Transverse colon (tissue), 4 donors: ENCODE data around the gene KCNQ2. TPM values are rescaled to one million over a fixed set of nuclear protein-coding genes. Genes with fewer than 3 reads are reported as not detected.

Experiments
- DNase-seq: peaks from one replicate; pipeline ENCODE4 v3.0.0-alpha.2; 2019
- H3K27ac ChIP-seq, 4 donors: fragments of 200-600 bp; sonication (generic); 2 replicates each; pipeline ENCODE4 v1.5.1; 2016 to 2018; ENCODE audit warnings: inconsistent platforms in 4 of 4
- H3K27me3 ChIP-seq: fragments of 200-600 bp; sonication (generic); 2 replicates; pipeline ENCODE4 v1.5.1; 2017; ENCODE audit warnings: inconsistent platforms
- H3K36me3 ChIP-seq, 4 donors: fragments of 200-600 bp; sonication (generic); 2 replicates each; pipeline ENCODE4 v1.5.1; 2017 to 2019; ENCODE audit warnings: inconsistent platforms in 4 of 4
- H3K4me1 ChIP-seq, 4 donors: fragments of 200-600 bp; sonication (generic); 2 replicates each; pipeline ENCODE4 v1.5.1; 2017 to 2020; ENCODE audit warnings: inconsistent platforms in 4 of 4
- H3K4me3 ChIP-seq, 4 donors: fragments of 200-600 bp; sonication (generic); 1 replicate in 1 of 4; 2 replicates in 3 of 4; pipeline versions ENCODE4 v1.5.1 to v1.6.1; 2017 to 2019; ENCODE audit warnings: inconsistent platforms in 4 of 4
- H3K9me3 ChIP-seq, 2 donors: fragments of 200-600 bp; sonication (generic); 2 replicates each; pipeline ENCODE4 v1.5.1; 2017 to 2019; ENCODE audit warnings: inconsistent platforms in 2 of 2
- CTCF ChIP-seq, 5 experiments: fragments of 200-600 bp in 3 of 5; fragments of 450-650 bp in 2 of 5; sonication (generic) in 3 of 5; IDR thresholded peaks; 1 replicate in 2 of 5; 2 replicates in 3 of 5; pipeline ENCODE4 v1.5.1; 2016 to 2017; ENCODE audit warnings: antibody characterized with exemption in 5 of 5, inconsistent platforms in 3 of 5, mild to moderate bottlenecking in 2 of 5, moderate library complexity in 1 of 5
- EP300 ChIP-seq: sonication (generic); formaldehyde crosslinking; IDR thresholded peaks from one replicate; pipeline ENCODE4 v1.6.1; 2017; ENCODE audit warnings: antibody characterized with exemption, low read depth
- POLR2A ChIP-seq: fragments of 450-650 bp; IDR thresholded peaks from one replicate; pipeline ENCODE4 v1.6.1; 2016; ENCODE audit warnings: antibody characterized with exemption, mild to moderate bottlenecking, moderate library complexity
- POLR2AphosphoS5 ChIP-seq, 3 donors: sonication (generic); formaldehyde crosslinking; IDR thresholded peaks; one replicate each; pipeline ENCODE4 v1.6.1; 2016; ENCODE audit warnings: antibody characterized with exemption in 3 of 3
- WGBS, 2 donors: methylation state at CpG; one replicate each; pipeline ENCODE4 v1.1.5; 2018; ENCODE audit warnings: low coverage in 1 of 2; 5-methylcytosine and 5-hydroxymethylcytosine counted together
- in situ Hi-C, 4 donors: fragments of 200-750 bp; cut with MboI; loops; one replicate each; pipeline versions ENCODE4 v1.15.0 to v1.15.1; 2017; ENCODE audit warnings: low sequenced_read_pairs in 3 of 4, low pct_ligation_motif_present in 1 of 4, low pct_unique_long_range_greater_than_20kb in 1 of 4
- intact Hi-C: fragments of 100-400 bp; cut with DNase I; formaldehyde crosslinking; loops from one replicate; pipeline ENCODE4 v1.15.1; 2023; ENCODE audit warnings: low total_unique reads
- total RNA-seq, 4 donors: library from RNA; depleted of rRNA; stranded (reverse); fragments of >200 nt; gene quantifications; one replicate each; pipeline ENCODE4 v1.1.0, GENCODE V29; 2016

The KCNQ2 gene
- total RNA-seq, 4 donors from 2014 or later: 0.32 to 0.41 (median 0.37) TPM; not detected in 1

- DNase-seq: peak; percentile 70
- H3K27ac ChIP-seq: peak overlapping the region; percentile 95 to 99 (median 96)
- peak overlapping the region; percentile 76 to 100 (median 86) for H3K4me3 ChIP-seq
- H3K27me3 ChIP-seq: no peaks in the 10 kb centered on the region
- TF ChIP-seq EP300 (no peak), CTCF (IDR thresholded peaks at IDR 0.05) (peak; percentile 12 to 40 (median 20))
- no peaks in the 10 kb centered on the region for H3K9me3 ChIP-seq
- H3K36me3 ChIP-seq: no peaks in the 10 kb centered on the region
- intact Hi-C loops: no loop called here
- peaks cover 9 to 31% (median 19%) of the 10 kb centered on the region in 4 donors for H3K4me1 ChIP-seq
- 3% methylated on average over 37 of the region's 72 CpGs; no CpG with 5 or more reads in 1 of the 2 donors for WGBS, 2 donors
- in situ Hi-C loops: no loop called here
These were observed 47.4 kb upstream of the KCNQ2 start for GRCh38 chr20:63519668-63520503.

GRCh38 chr20:63518946-63519667 is 46.7 kb upstream of the KCNQ2 start:
- no peak for DNase-seq
- peak overlapping the region in 2 of 4 donors; percentile 76 to 100 for H3K4me3 ChIP-seq
- WGBS, 2 donors: 81% methylated on average over 29 of the region's 32 CpGs; no CpG with 5 or more reads in 1 of the 2 donors
- TF ChIP-seq POLR2A (no peak), CTCF (IDR thresholded peaks at IDR 0.05) (no peak), POLR2AphosphoS5 (IDR thresholded peaks at IDR 0.05) (no peak), EP300 (no peak)
- H3K9me3 ChIP-seq: no peaks in the 10 kb centered on the region
- peaks cover 9 to 31% (median 19%) of the 10 kb centered on the region in 4 donors for H3K4me1 ChIP-seq
- H3K27me3 ChIP-seq: no peaks in the 10 kb centered on the region
- H3K36me3 ChIP-seq: no peaks in the 10 kb centered on the region
- in situ Hi-C loops: no loop called here
- H3K27ac ChIP-seq: no peak overlapping the region
- intact Hi-C loops: no loop called here

GRCh38 chr20:63518351-63518861 is 46.0 kb upstream of the KCNQ2 start:
- DNase-seq: no peak
- Histone ChIP-seq H3K4me1 (peaks cover 9 to 31% (median 19%) of the 10 kb centered on the region in 4 donors), H3K4me3 (no peak overlapping the region), H3K9me3 (no peaks in the 10 kb centered on the region), H3K27ac (no peak overlapping the region), H3K36me3 (no peaks in the 10 kb centered on the region), H3K27me3 (no peaks in the 10 kb centered on the region)
- in situ Hi-C loops: no loop called here
- TF ChIP-seq POLR2A (no peak), EP300 (no peak), POLR2AphosphoS5 (IDR thresholded peaks at IDR 0.05) (no peak), CTCF (IDR thresholded peaks at IDR 0.05) (no peak)
- WGBS, 2 donors: 86% methylated on average over 20 of the region's 20 CpGs; no CpG with 5 or more reads in 1 of the 2 donors
- intact Hi-C loops: no loop called here
